GM19395 (cell line): Measurements from ENCODE around the gene RNF157.

Source experiments
- ATAC-seq: cut with Tn5 transposase; IDR thresholded peaks from one replicate; pipeline ENCODE4 v1.9.1; 2021; ENCODE audit warnings: mild to moderate bottlenecking, moderate library complexity; ENCODE audit not compliant: unreplicated experiment

RNF157 gene

GRCh38 chr17:76145231-76146052 lies 94.9 kb downstream of the RNF157 start:
- ATAC-seq: no peak

- ATAC-seq: no peak
Observed at GRCh38 chr17:76142585-76143041, 97.7 kb downstream of the RNF157 start.

- ATAC-seq: no peak
Observed at GRCh38 chr17:76142039-76142584, 98.2 kb downstream of the RNF157 start.

GRCh38 chr17:76141212-76142038 lies 98.9 kb downstream of the RNF157 start, which contains the start of gene FOXJ1:
Gene FOXJ1 (minus strand): TSS chr17:76141245. CDS start chr17:76140395, 850 bp downstream.
- no peak for ATAC-seq

- no peak for ATAC-seq
Observed at GRCh38 chr17:76140661-76141211, 99.6 kb downstream of the RNF157 start.

GRCh38 chr17:76139801-76140660 lies 100.3 kb downstream of the RNF157 start:
- ATAC-seq: no peak

GRCh38 chr17:76138896-76139752 lies 101.2 kb downstream of the RNF157 start:
- no peak for ATAC-seq

GRCh38 chr17:76138234-76138895 lies 101.9 kb downstream of the RNF157 start:
- no peak for ATAC-seq

GRCh38 chr17:76137351-76138233 lies 102.7 kb downstream of the RNF157 start:
- ATAC-seq: no peak

- ATAC-seq: no peak
Observed at GRCh38 chr17:76137001-76137350, 103.3 kb downstream of the RNF157 start.

GRCh38 chr17:76136276-76137000 lies 103.9 kb downstream of the RNF157 start:
- ATAC-seq: no peak

GRCh38 chr17:76135810-76136188 lies 104.5 kb downstream of the RNF157 start:
- ATAC-seq: no peak

- no peak for ATAC-seq
Observed at GRCh38 chr17:76134911-76135809, 105.1 kb downstream of the RNF157 start.

- ATAC-seq: no peak
Observed at GRCh38 chr17:76132574-76133338, 107.5 kb downstream of the RNF157 start.
